Endodermal cell (in vitro differentiated cells): ENCODE data around the gene DTNA. TPM values are rescaled to one million over a fixed set of nuclear protein-coding genes. Genes with fewer than 3 reads are reported as not detected.

Experiments used
- DNase-seq: peaks from one replicate; pipeline ENCODE4 v3.0.0-alpha.2; 2017
- H3K27ac ChIP-seq: 2 replicates; pipeline ENCODE4 v1.5.1; 2013; ENCODE audit warnings: mild to moderate bottlenecking, low read depth, low read length, moderate library complexity
- H3K27me3 ChIP-seq: 2 replicates; pipeline ENCODE4 v1.6.1; 2013; ENCODE audit warnings: mild to moderate bottlenecking, low read length, moderate library complexity; ENCODE audit not compliant: insufficient read depth, control insufficient read depth, poor library complexity, severe bottlenecking
- H3K36me3 ChIP-seq: 2 replicates; pipeline ENCODE4 v1.7.0; 2013; ENCODE audit warnings: mild to moderate bottlenecking, low read length, moderate library complexity; ENCODE audit not compliant: control insufficient read depth, insufficient read depth
- H3K4me1 ChIP-seq: one replicate; pipeline ENCODE4 v1.7.0; 2013; ENCODE audit warnings: low read length; ENCODE audit not compliant: control insufficient read depth, insufficient read depth
- H3K4me3 ChIP-seq: 2 replicates; pipeline ENCODE4 v1.5.1; 2013; ENCODE audit warnings: mild to moderate bottlenecking, low read length, moderate library complexity
- H3K9ac ChIP-seq: 2 replicates; pipeline ENCODE4 v1.6.1; 2013; ENCODE audit warnings: mild to moderate bottlenecking, low read length, moderate library complexity; ENCODE audit not compliant: poor library complexity, severe bottlenecking; ENCODE audit errors: extremely low read depth
- H3K9me3 ChIP-seq: 2 replicates; pipeline ENCODE4 v1.6.1; 2013; ENCODE audit warnings: mild to moderate bottlenecking, low read length, moderate library complexity; ENCODE audit not compliant: control insufficient read depth
- H3K27ac Mint-ChIP-seq: 2 replicates; pipeline ENCODE4 v1.8.0; 2020; ENCODE audit warnings: mixed read lengths
- H3K27me3 Mint-ChIP-seq: 2 replicates; pipeline ENCODE4 v1.8.0; 2021; ENCODE audit warnings: mild to moderate bottlenecking, mixed read lengths; ENCODE audit not compliant: insufficient read depth
- H3K36me3 Mint-ChIP-seq: 2 replicates; pipeline ENCODE4 v1.8.0; 2020; ENCODE audit warnings: low read depth, mixed read lengths
- H3K4me1 Mint-ChIP-seq: 2 replicates; pipeline ENCODE4 v1.8.0; 2020; ENCODE audit warnings: mixed read lengths
- H3K4me3 Mint-ChIP-seq: 2 replicates; pipeline ENCODE4 v1.8.0; 2020; ENCODE audit warnings: mild to moderate bottlenecking, moderate library complexity, mixed read lengths
- H3K9me3 Mint-ChIP-seq: 2 replicates; pipeline ENCODE4 v1.8.0; 2020; ENCODE audit warnings: mild to moderate bottlenecking, mixed read lengths
- WGBS, 2 experiments: methylation state at CpG; one replicate each; pipeline versions ENCODE4 v1.1.5 to v1.1.7; 2013; ENCODE audit warnings: missing lambda C conversion rate in 2 of 2, mixed read lengths in 1 of 2; ENCODE audit not compliant: insufficient coverage in 1 of 2, insufficient read length in 1 of 2; 5-methylcytosine and 5-hydroxymethylcytosine counted together
- total RNA-seq, 2 donors: library from RNA; stranded (reverse); fragmentation: NEBNext Ultra II Directional in 1 of 2; extraction: Animal tissue kit (Norgen Biotek cat#: 25700) in 1 of 2; gene quantifications; 2 replicates in 1 of 2; 3 replicates in 1 of 2; pipeline ENCODE4 v1.2.1, GENCODE V29; 2021
- TF ChIP-seq, protein P1 (sequence below): fragments of 200-600 bp; sonication (generic); conservative IDR thresholded peaks from 2 replicates; pipeline ENCODE4 v1.5.0; 2021; ENCODE audit warnings: antibody characterized with exemption, mild to moderate bottlenecking

The DTNA gene
- total RNA-seq, 2 donors from 2014 or later, result 45.6 to 51.6 TPM

DNA sequence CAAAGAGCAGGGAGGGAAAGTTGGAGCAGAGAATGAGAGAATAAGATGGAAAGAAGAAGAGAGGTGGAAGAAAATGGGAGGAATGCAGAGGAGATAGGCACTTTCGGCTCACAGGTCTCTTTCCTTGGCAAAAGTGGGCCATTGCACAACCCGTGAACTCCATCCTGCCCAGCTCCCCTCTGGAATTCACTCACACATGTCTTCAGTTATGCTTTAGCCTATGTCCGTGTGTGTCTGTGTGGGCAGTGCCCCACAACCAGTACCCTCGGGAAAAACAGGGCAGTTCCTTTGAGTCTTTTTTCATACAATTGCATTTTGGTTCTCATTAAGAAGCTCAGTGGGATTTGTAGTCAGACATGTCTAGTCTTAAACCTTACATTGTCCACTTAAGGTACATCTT is 34.5 kb downstream of the DTNA start:
- Histone ChIP-seq H3K9ac (no peak overlapping the region), H3K27me3 (no peaks in the 10 kb centered on the region), H3K36me3 (no peaks in the 10 kb centered on the region), H3K27ac (no peak overlapping the region), H3K4me3 (no peak overlapping the region), H3K4me1 (no peaks in the 10 kb centered on the region), H3K9me3 (no peaks in the 10 kb centered on the region)
- no peak for DNase-seq
- Mint-ChIP-seq H3K4me1 (peaks cover 3% of the 10 kb centered on the region), H3K36me3 (no peaks in the 10 kb centered on the region), H3K27me3 (no peaks in the 10 kb centered on the region), H3K27ac (no peak overlapping the region), H3K9me3 (no peaks in the 10 kb centered on the region), H3K4me3 (no peak overlapping the region)
- TF ChIP-seq, protein P1, sequence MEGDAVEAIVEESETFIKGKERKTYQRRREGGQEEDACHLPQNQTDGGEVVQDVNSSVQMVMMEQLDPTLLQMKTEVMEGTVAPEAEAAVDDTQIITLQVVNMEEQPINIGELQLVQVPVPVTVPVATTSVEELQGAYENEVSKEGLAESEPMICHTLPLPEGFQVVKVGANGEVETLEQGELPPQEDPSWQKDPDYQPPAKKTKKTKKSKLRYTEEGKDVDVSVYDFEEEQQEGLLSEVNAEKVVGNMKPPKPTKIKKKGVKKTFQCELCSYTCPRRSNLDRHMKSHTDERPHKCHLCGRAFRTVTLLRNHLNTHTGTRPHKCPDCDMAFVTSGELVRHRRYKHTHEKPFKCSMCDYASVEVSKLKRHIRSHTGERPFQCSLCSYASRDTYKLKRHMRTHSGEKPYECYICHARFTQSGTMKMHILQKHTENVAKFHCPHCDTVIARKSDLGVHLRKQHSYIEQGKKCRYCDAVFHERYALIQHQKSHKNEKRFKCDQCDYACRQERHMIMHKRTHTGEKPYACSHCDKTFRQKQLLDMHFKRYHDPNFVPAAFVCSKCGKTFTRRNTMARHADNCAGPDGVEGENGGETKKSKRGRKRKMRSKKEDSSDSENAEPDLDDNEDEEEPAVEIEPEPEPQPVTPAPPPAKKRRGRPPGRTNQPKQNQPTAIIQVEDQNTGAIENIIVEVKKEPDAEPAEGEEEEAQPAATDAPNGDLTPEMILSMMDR, result no peak
- 92 to 93% methylated on average over 4 of the region's 4 CpGs for WGBS, 2 experiments

GRCh38 chr18:34746614-34747013 is 36.5 kb downstream of the DTNA start:
- Mint-ChIP-seq H3K36me3 (no peaks in the 10 kb centered on the region), H3K27ac (no peak overlapping the region), H3K9me3 (no peaks in the 10 kb centered on the region), H3K4me1 (no peaks in the 10 kb centered on the region), H3K4me3 (no peak overlapping the region), H3K27me3 (no peaks in the 10 kb centered on the region)
- TF ChIP-seq, protein P1, result no peak
- no peaks in the 10 kb centered on the region for H3K9me3 ChIP-seq
- no peaks in the 10 kb centered on the region for H3K36me3 ChIP-seq
- DNase-seq, result no peak
- no peaks in the 10 kb centered on the region for H3K27me3 ChIP-seq
- H3K9ac ChIP-seq, result no peak overlapping the region
- no peaks in the 10 kb centered on the region for H3K4me1 ChIP-seq
- no peak overlapping the region for H3K27ac ChIP-seq
- H3K4me3 ChIP-seq, result no peak overlapping the region
- 80% methylated on average over 1 of the region's 1 CpG; no CpG with 5 or more reads in 1 of the 2 experiments for WGBS, 2 experiments

DNA sequence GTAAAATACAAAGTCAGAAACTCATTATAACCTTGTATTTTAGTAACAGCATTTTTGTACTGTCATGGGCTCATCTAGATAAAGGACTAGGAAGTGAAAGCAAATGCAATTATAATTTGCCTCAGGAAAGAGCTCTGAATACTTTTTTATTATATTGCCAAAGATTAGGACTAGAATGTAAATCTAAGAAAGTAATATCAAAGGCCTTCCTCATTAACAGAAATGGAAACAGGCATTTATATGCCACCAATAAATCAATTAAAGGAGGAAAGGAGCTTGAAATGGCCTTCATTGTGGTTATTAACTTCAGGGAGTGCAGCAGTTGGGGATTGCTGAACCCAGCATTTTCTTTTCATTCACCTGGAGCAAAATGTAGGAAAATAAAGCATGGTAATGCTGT is 39.6 kb downstream of the DTNA start:
- no peak overlapping the region for H3K9ac ChIP-seq
- no peaks in the 10 kb centered on the region for H3K27me3 Mint-ChIP-seq
- DNase-seq, result no peak
- no peaks in the 10 kb centered on the region for H3K4me1 Mint-ChIP-seq
- no peak overlapping the region for H3K27ac Mint-ChIP-seq
- peaks cover 7% of the 10 kb centered on the region for H3K9me3 Mint-ChIP-seq
- H3K36me3 ChIP-seq, result no peaks in the 10 kb centered on the region
- H3K27ac ChIP-seq, result no peak overlapping the region
- no peaks in the 10 kb centered on the region for H3K4me1 ChIP-seq
- H3K27me3 ChIP-seq, result no peaks in the 10 kb centered on the region
- TF ChIP-seq, protein P1, result no peak
- H3K9me3 ChIP-seq, result no peaks in the 10 kb centered on the region
- H3K4me3 ChIP-seq, result no peak overlapping the region
- no peak overlapping the region for H3K4me3 Mint-ChIP-seq
- H3K36me3 Mint-ChIP-seq, result peaks cover 3% of the 10 kb centered on the region
